SU-DHL-6 (cell line): ENCODE results near the gene PKP2.

Source experiments
- H2AFZ ChIP-seq: fragments of 200-600 bp; sonication (generic); 2 replicates; pipeline ENCODE4 v1.6.1; 2014; ENCODE audit warnings: low read depth, mild to moderate bottlenecking, moderate library complexity, mixed read lengths, antibody characterized with exemption, low read length; ENCODE audit not compliant: severe bottlenecking
- H3F3A ChIP-seq: fragments of 200-600 bp; shearing (Covaris generic); 2 replicates; pipeline ENCODE4 v1.6.0; 2016; ENCODE audit warnings: antibody characterized with exemption, mild to moderate bottlenecking; ENCODE audit not compliant: insufficient read depth
- H3K27ac ChIP-seq: fragments of 200-600 bp; sonication (generic); 2 replicates; pipeline ENCODE4 v1.5.1; 2016; ENCODE audit warnings: low read depth, mild to moderate bottlenecking, low read length, moderate library complexity, mixed read lengths
- H3K27me3 ChIP-seq: fragments of 200-600 bp; sonication (generic), shearing (Covaris generic); 2 replicates; pipeline ENCODE4 v1.6.0; 2014; ENCODE audit warnings: mild to moderate bottlenecking, low read length
- H3K36me3 ChIP-seq: fragments of 200-600 bp; sonication (generic); 2 replicates; pipeline ENCODE4 v1.6.1; 2014; ENCODE audit warnings: mild to moderate bottlenecking, low read length, mixed read lengths
- H3K4me2 ChIP-seq: fragments of 300-600, 200-600 bp; shearing (Covaris generic), sonication (generic); 2 replicates; pipeline ENCODE4 v1.6.0; 2014; ENCODE audit warnings: low read length, low read depth, mild to moderate bottlenecking; ENCODE audit not compliant: poor library complexity, severe bottlenecking
- H3K4me3 ChIP-seq: fragments of 200-600 bp; sonication (generic); 2 replicates; pipeline ENCODE4 v1.5.1; 2014; ENCODE audit warnings: antibody characterized with exemption, low read length, mild to moderate bottlenecking, mixed read lengths; ENCODE audit not compliant: insufficient read depth, poor library complexity, severe bottlenecking
- H3K79me2 ChIP-seq: fragments of 200-600 bp; sonication (generic); 2 replicates; pipeline ENCODE4 v1.6.1; 2014; ENCODE audit warnings: mild to moderate bottlenecking, low read length, moderate library complexity; ENCODE audit not compliant: insufficient read depth
- H3K9ac ChIP-seq: fragments of 200-600 bp; sonication (generic); 2 replicates; pipeline ENCODE4 v1.7.0; 2014; ENCODE audit warnings: mild to moderate bottlenecking, low read length
- H3K9me2 ChIP-seq: fragments of 200-600 bp; sonication (generic); replicated peaks from 2 replicates; pipeline ENCODE4 v1.6.1; 2014; ENCODE audit warnings: low read length; ENCODE audit not compliant: insufficient read depth
- H3K9me3 ChIP-seq: fragments of 200-600 bp; sonication (generic); 2 replicates; pipeline ENCODE4 v1.6.1; 2014; ENCODE audit warnings: low read length, mixed read lengths; ENCODE audit not compliant: insufficient read depth
- H4K20me1 ChIP-seq: fragments of 200-600 bp; sonication (generic); 2 replicates; pipeline ENCODE4 v1.6.1; 2014; ENCODE audit warnings: low read depth, mild to moderate bottlenecking, antibody characterized with exemption, low read length, moderate library complexity, mixed read lengths
- CTCF ChIP-seq: fragments of 200-600 bp; sonication (generic); IDR thresholded peaks from one replicate; pipeline ENCODE4 v1.5.1; 2017; ENCODE audit warnings: antibody characterized with exemption, mild to moderate bottlenecking, low read length, moderate library complexity; ENCODE audit not compliant: insufficient read depth, poor library complexity, severe bottlenecking
- EZH2phosphoT487 ChIP-seq: fragments of 200-600 bp; sonication (generic), shearing (Covaris generic); conservative IDR thresholded peaks from 2 replicates; pipeline ENCODE4 v1.6.1; 2018; ENCODE audit warnings: mild to moderate bottlenecking, antibody characterized with exemption, low read length, moderate library complexity, mixed read lengths

PKP2 gene

GRCh38 chr12:32896432-32897280 lies at the start of gene PKP2:
PKP2 (minus strand) TSS chr12:32896777; CDS start chr12:32896731, 46 bp downstream.
- no peaks in the 10 kb centered on the region for H3K36me3 ChIP-seq
- H3K27ac ChIP-seq, result no peak within 1 kb of the TSS
- no peaks in the 10 kb centered on the region for H3K9me3 ChIP-seq
- TF ChIP-seq CTCF, result no peak
- H3K9ac ChIP-seq, result peak within 1 kb of the TSS; percentile 39; the same call in 1 of the 2 replicates
- peak within 1 kb of the TSS; percentile 42 for H3K4me3 ChIP-seq
- peak within 1 kb of the TSS; percentile 43 for H3K4me2 ChIP-seq
- no peaks in the 10 kb centered on the region for H3K27me3 ChIP-seq
- H3F3A ChIP-seq, result no peaks in the 10 kb centered on the region
- no peaks in the 10 kb centered on the region for H4K20me1 ChIP-seq
- peak within 1 kb of the TSS; percentile 19 for H2AFZ ChIP-seq
- no peaks in the 10 kb centered on the region for H3K79me2 ChIP-seq
- H3K9me2 ChIP-seq, result no peaks in the 10 kb centered on the region

DNA sequence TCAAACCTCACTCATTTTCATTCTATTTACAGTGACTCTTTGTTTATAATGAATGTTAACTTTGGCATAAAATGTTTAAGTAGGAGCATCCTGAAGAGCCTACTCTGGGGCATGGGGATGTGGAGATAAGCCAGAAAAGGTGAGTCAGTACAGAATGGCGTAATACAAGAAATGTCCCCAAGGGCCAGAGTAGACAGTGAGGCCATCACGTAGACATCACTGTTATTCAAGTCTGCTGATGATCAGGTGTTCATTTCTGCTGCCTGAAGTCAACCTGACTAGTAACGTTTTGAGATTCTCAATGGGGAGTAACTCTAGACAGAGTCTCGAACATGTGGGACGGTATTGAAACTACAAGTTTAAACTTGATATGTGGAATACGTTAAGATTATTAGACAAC lies 47.6 kb upstream of the PKP2 start:
- Histone ChIP-seq H3K27me3 (no peaks in the 10 kb centered on the region), H4K20me1 (no peaks in the 10 kb centered on the region), H3K9me2 (no peaks in the 10 kb centered on the region), H3K9ac (no peak overlapping the region), H3K27ac (no peak overlapping the region), H3K9me3 (no peaks in the 10 kb centered on the region), H3K79me2 (no peaks in the 10 kb centered on the region), H3F3A (no peaks in the 10 kb centered on the region), H3K4me3 (no peak overlapping the region), H2AFZ (no peak overlapping the region), H3K36me3 (no peaks in the 10 kb centered on the region), H3K4me2 (no peak overlapping the region)
- TF ChIP-seq CTCF, result no peak
- TF ChIP-seq EZH2phosphoT487, result no peak

- no peaks in the 10 kb centered on the region for H4K20me1 ChIP-seq
- no peaks in the 10 kb centered on the region for H3K79me2 ChIP-seq
- no peaks in the 10 kb centered on the region for H3K9me3 ChIP-seq
- H3K9ac ChIP-seq, result no peak overlapping the region
- no peaks in the 10 kb centered on the region for H3K27me3 ChIP-seq
- H3F3A ChIP-seq, result no peaks in the 10 kb centered on the region
- H3K27ac ChIP-seq, result no peak overlapping the region
- no peak for TF ChIP-seq CTCF
- TF ChIP-seq EZH2phosphoT487, result no peak
- H2AFZ ChIP-seq, result no peak overlapping the region
- H3K36me3 ChIP-seq, result no peaks in the 10 kb centered on the region
- H3K9me2 ChIP-seq, result no peaks in the 10 kb centered on the region
- H3K4me2 ChIP-seq, result no peak overlapping the region
- no peak overlapping the region for H3K4me3 ChIP-seq
Observed at GRCh38 chr12:32939801-32940200, 43.2 kb upstream of the PKP2 start.
